Stimulated activated CD4-positive, alpha-beta T cell treated with anti-CD3 and anti-CD28 coated beads, Interleukin-12 subunit alpha, Interleukin-12 subunit beta, amount 100 ng/mL, for 24 hours (primary cell): ENCODE results near the gene KDM4C.
"Not testable (repeated sequence)": the region's sequence is repeated elsewhere in the genome, so short reads cannot be mapped to it uniquely, and the experiment has no call there.

Experiments
- DNase-seq, 2 experiments: peaks; one replicate each; pipeline ENCODE4 v3.0.0-alpha.2; 2020; ENCODE audit warnings: low read depth in 2 of 2

Gene KDM4C

GRCh38 chr9:6806318-6806717, 48.5 kb downstream of the KDM4C start:
- not testable (repeated sequence) for DNase-seq

GRCh38 chr9:6807669-6808068, 49.9 kb downstream of the KDM4C start:
- not testable (repeated sequence) for DNase-seq

GRCh38 chr9:6811436-6811835, 53.7 kb downstream of the KDM4C start:
- no peak for DNase-seq

GRCh38 chr9:6816581-6816980, 58.8 kb downstream of the KDM4C start:
- DNase-seq = no peak

- no peak for DNase-seq
Observed at GRCh38 chr9:6818292-6818922, 60.6 kb downstream of the KDM4C start.

- DNase-seq = no peak
Observed at GRCh38 chr9:6819112-6819511, 61.3 kb downstream of the KDM4C start.

GRCh38 chr9:6819529-6819928, 61.8 kb downstream of the KDM4C start:
- DNase-seq = no peak

- no peak for DNase-seq
Observed at GRCh38 chr9:6822696-6823095, 64.9 kb downstream of the KDM4C start.

GRCh38 chr9:6827439-6828145, 69.8 kb downstream of the KDM4C start:
- DNase-seq = no peak

- DNase-seq = no peak
Observed at GRCh38 chr9:6829027-6829426, 71.3 kb downstream of the KDM4C start.

- DNase-seq = no peak
Observed at GRCh38 chr9:6829536-6829935, 71.8 kb downstream of the KDM4C start.

GRCh38 chr9:6833518-6834192, 75.9 kb downstream of the KDM4C start:
- DNase-seq = no peak

GRCh38 chr9:6834306-6834705, 76.5 kb downstream of the KDM4C start:
- DNase-seq = no peak

GRCh38 chr9:6838158-6838557, 80.4 kb downstream of the KDM4C start:
- no peak for DNase-seq

GRCh38 chr9:6842584-6842947, 84.8 kb downstream of the KDM4C start:
- DNase-seq = no peak

GRCh38 chr9:6843742-6844141, 86.0 kb downstream of the KDM4C start:
- no peak for DNase-seq

GRCh38 chr9:6844267-6844666, 86.5 kb downstream of the KDM4C start:
- no peak for DNase-seq

GRCh38 chr9:6845128-6845826, 87.5 kb downstream of the KDM4C start:
- no peak for DNase-seq

- no peak for DNase-seq
Observed at GRCh38 chr9:6845880-6846279, 88.1 kb downstream of the KDM4C start.

- DNase-seq = no peak
Observed at GRCh38 chr9:6852243-6852963, 94.6 kb downstream of the KDM4C start.

- no peak for DNase-seq
Observed at GRCh38 chr9:6855860-6856259, 98.1 kb downstream of the KDM4C start.

- no peak for DNase-seq
Observed at GRCh38 chr9:6864102-6864501, 106.3 kb downstream of the KDM4C start.
